ENCODE results near the gene BZW1.

BZW1 gene

DNA sequence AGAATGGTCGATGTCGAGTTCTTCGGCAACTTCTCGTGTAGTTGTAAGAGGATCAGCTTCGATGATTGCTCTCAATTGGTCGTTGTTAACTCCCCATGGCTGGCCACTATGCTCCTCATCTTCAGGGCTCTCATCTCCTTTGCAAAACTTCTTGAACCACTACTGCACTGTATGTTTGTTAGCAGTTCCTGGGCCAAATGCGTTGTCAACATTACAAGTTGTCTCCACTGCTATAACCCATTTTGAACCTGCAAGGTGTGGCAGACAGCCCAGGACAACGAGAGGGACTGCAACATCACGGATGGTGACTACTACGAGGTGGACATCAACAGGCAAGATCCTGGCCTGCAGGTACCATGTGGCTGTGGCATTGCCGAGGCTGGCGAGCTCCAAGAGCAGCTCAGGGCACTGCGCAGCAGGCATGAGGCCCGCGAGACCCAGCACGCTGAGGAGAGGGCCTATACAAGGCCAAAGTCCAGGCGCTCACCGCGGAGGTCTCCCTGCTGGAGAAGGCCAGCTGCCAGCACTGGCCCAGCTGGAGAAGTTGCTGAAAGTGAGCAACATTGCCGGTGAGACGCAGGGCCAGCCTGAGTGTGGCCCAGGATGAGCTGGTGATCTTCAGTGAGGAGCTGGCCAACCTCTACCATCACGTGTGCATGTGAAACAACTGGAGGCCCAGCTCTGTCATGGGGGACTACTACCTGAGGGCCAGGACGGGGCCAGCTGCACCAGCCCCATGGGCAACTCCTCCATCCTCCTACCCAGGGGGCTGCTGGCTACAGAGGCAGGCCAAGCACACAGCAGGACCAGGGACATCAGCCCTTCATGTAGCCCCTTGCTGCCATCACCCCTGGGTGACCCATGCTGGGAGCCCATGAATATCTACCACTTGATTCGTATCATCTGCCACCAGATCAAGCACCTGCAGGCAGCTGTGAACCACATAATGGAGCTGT lies 32.6 kb downstream of the BZW1 start:
- no peak for DNase-seq

DNA sequence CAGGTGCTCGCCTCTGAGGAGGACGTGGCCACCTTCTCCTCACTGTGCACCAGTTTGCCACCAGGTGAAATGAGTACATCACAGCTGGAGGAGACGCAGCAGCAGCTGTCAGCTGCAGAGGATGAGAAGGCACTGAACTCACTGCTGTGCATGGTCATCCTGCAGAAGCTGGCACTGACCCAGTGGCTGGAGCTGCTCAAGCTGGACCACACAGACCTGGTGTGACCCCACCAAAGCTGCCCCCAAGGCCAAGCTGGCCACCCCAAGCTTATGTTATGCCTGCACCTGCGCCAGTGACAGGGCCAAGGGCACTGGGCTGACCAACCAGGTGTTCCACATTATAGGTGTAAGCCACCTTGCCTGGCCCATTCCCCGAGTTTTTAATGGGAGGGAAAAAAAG lies 33.5 kb downstream of the BZW1 start:
- DNase-seq = no peak

DNA sequence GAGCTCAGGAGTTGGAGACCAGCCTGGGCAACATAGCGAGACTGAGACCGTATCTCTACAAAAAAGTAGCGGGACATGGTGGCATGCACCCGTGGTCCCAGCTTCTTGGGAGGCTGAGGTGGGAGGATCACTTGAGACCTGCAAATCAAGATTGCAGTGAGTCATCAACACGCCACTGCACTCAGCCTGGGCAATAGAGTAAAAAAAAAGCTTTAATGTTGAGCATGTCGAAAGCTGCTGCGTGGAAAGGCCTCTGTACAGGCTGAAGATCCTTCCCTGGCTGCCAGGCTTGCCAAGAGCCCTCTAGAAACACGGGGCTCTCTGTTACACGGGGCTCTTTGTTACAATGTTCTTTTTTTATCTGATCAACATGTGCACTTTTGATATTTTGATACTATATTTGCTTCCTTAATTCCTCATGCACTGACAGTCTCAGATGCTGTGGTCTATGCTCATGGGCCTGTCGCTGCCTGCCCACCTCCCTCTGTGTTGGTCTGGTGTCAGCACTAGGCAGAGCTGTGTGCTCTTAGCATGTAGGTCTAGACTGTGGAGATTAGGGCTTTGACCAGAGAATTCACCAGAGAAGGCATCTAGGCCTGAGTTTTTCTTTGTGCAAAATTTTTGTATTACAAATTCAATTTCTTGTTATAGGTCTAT lies 34.1 kb downstream of the BZW1 start:
- DNase-seq = no peak

DNA sequence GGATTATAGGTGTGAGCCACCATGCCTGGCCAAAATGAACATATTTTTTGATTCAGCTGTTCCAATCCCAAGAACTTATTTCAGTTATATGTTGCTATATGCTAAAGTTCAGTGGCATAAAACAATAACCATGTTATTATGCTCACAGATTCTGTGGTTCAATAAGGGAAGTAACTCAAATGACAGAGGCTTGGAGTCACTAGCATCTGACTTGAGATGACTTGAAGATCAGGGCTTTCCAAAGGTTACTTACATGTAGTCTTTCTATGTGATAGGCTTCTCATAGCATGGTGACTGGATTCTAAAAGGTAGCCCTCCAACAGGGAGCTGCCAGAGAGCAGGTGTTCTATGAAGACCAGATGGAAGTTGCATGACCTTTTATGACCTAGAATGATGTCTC lies 35.6 kb downstream of the BZW1 start:
- DNase-seq = no peak

DNA sequence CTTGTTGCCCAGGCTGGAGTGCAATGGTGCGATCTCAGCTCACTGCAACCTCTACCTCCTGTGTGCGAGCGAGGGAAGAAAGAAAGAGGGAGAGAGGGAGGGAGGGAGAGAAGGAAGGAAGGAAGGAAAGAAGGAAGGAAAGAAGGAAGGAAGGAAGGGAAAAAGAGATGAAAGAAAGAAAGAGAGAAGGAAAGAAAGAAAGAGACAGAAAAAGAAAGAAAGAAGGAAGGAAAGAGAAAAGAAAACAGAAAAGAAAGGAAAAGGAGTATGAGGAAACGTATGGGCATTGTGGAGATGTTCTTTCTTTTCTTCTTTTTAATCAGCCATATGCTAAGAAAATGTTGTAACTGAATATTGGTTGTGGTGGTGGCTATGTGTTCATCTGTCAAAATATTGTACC lies 36.2 kb downstream of the BZW1 start:
- no peak for DNase-seq

DNA sequence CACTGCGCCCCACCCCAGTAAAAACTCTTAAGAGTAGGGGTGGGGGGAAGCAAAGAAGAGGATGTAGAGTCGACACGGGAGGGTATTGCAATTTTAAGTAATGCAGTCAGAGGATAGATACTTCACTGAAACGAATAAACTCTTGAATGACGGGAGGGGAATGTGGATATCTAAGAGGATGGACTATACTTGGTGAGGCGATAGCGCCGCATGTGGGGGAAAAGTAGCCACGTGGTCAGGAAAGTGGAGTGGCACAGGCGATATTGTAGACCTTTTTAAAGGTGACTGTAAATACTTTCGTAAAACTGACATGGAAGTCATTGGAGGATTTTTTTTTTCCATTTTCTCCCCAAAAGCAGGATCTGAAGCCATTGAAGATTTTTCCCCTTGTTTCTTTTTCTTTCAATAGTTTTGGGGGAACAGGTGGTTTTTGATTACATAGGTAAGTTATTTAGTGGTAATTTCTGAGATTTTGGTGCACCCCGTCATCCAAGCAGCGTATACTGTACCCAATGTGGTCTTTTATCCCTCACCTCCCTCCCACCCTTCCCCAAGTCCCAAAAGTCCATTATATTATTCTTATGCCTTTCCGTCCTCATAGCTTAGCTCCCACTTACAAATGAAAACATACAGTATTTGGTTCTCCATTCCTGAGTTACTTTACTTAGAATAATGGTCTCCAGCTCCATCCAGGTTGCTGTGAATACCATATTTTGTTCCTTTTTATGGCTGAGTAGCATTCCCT lies 39.0 kb downstream of the BZW1 start:
- no peak for DNase-seq

DNA sequence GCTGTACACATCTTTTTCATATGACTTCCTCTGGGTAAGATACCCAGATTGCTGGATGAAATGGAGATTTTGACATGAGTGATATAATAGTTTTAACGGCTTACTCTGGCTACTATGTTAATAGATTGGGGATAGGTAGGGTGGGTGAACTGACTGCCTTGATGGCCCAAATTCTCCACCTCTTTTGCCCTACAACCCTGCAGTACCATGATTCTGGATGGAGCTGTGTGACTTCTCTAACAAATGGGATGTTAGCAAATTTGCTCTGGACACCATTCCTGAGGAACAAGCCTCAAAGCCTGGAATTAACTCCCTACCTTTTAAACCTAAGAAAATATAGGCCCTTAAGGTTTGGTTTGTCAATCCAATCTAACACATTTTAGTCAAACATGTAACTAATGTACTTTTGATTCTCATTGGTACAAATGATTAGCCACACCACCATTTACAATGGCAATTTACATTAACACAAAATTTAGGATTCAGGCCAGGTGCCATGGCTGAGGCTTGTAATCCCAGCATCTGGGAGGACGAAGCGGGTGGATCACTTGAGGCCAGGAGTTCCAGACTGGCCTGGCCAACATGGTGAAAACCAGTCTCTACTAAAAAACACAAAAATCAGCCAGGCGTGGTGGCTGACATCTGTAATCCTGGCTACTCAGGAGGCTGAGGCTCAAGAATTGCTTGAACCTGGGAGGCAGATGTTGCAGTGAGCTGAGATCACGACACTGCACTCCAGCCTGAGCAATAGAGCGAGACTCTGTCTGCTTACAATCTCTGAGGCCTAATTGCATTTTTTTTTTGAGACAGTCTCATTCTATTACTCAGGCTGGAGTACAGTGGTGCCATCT lies 39.9 kb downstream of the BZW1 start:
- no peak for DNase-seq

DNA sequence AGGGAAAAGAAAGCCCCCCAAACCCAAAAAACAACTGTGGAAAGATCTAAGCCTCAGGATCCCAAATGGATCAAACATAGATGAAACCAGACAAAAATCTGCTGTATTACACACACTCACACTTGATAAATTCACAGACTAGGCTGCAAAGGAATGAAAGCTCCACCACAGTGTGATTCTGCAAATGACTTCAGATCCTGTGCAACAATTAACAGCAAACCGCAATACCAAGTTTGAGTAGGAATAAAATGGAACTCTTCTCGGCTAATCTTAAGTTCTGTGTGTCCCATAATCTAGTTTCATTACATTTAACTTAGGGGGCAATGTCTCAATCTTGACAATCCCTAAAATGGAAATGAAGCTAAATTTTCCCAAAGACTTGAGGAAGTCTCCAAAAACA lies 40.9 kb downstream of the BZW1 start:
- no peak for DNase-seq

DNA sequence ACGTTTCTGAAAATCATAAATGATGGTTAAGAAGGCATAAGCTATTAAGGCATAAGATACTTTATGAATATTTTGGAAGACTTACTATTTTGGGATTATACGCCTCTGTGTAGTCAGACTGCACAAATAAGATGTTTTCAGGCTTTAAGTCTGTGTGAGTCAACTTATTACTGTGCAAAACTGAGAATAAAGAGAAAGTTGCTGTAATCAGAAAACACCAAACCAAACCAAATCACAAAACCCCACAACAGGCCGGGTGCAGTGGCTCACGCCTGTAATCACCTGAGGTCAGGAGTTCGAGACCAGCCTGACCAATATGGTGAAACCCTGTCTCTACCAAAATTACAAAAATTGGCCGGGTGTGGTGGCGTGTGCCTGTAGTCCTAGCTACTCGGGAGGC lies 45.1 kb downstream of the BZW1 start:
- DNase-seq = no peak

DNA sequence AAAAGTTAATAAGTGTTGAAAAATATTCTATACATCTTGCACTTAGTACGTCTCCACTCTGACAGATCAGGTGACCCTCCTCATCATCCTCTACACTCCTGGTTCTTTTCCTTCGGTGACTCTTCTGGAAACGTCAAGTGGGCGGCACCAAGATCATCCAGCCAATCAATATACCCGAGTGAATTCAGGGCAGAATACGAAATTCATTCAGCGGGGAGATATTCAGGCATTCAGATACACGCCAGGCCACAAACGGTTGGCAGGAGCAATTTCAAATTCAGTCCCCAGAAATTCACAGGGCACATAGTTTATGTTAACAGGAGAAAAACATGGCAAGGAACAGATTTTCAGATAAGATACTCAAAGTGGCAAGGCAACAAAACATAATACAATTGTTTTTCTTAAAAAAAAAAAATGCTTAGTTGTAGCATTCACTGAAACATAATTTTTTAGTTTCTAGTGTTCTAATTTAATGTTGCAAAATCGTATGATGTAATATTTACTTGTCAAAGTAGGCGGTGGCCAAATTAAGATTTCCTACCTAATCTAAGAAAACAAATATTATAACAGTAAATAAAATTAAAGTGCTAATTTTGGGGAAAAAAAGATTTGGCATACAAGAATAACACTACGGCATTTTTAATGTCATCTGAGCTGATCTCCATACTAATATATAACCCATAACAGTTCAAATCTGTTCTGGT lies 48.5 kb downstream of the BZW1 start:
- DNase-seq = no peak

DNA sequence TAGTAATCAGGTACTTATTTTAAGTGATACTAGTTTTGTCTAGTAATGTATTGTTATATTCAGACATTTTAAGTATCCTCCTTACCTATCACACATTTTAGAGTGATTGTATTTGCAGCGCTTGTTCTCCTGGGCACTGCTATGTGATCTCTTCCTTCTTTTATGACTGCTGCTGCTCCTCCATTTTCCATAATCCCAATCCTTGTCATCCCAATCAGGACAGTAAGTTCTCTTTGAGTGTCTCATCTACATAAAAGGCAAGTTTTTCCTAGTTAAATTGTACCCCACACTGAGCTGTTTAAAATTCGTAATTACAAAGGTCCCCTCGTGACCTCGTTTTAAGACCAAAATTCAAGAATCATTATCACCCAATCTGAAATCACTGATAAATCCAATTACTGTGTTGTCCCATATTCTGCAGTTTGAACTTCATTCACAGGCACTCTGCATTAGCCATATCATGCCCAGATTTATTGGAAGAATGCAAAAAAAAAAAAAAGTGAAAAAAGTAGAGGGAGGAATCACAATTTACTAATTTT lies 50.0 kb downstream of the BZW1 start:
- DNase-seq = no peak

DNA sequence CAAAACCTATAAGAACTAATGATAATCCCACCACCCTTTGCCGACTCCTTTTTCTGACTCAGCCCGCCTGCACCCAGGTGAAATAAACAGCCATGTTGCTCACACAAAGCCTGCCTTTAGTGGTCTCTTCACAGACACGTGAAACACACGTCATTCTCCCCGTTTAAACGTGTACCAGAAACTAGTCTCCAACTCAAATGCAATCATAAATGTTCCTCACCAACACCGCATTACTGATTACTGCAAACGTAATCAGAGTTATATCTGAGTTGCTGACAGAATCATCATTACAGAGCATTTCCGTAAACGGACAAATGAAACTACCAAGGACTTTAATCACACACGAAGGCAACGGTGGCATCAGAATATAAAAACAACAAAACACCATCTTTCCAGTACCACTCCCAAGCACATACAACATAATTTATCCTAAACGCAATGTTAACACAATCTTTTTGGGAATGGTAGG lies 50.9 kb downstream of the BZW1 start:
- DNase-seq = peak in 2 of 4 experiments; percentile 17 to 35

DNA sequence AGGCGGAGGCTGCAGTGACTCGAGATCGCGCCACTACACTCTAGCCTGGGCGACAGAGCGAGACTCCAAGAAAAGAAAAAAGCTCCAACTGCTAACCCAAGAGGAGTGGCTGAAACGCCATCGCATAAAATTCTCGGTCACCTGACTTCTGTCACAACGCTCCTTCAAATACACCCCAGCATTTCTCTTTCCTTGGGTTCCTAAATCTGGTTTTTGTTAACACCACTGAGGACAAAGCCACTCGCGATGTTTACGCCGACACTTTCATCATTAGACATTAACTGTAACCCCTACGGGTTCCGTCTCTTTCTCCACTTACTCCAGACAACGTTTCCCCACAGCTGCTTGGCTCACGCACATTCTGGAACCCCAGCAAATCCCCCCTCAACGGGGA lies 52.1 kb downstream of the BZW1 start:
- peak in 1 of 4 experiments; percentile 31 for DNase-seq

DNA sequence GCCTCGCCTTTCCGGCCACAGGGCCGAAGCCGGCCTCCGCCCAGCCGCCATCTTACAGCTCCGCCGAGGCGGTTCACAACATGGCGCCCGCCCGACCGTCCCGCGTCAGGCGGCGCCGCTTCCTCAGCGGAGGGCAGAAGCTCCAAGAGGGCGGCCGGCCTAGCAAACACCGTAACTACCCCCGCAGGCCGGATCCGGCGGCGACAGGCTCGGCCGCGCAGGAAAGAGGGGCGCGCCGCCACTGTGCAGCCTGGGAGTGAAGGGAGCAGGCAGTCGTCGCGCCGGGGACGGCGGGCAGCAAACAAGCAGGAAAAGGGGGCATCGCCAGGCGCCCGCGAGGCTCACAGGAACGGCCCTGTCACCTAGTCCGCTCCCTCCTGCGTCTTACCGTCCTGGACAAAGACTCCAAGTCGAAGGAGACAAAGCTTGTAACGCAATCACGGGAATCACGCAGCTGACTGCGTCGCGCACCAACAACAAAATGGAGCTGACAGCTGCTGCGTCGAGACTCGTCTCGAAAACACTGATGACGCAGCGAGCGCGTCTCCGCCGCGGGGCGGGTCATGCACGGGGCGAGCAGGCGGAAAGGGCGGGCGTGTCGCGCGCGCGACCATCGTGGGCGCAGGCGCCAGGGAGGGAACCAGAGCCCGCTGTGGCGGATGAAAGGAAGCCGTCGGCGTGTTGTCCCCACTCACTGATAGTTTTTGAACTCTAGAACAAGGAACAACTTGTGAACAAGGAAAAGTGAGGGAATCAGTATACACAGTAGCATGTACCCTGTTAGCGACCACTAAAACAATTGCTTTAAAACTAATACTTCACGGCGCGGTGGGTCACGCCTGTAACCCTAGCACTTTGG lies 52.7 kb downstream of the BZW1 start, which contains the start of gene CLK1:
Gene CLK1, minus strand, starts transcription at position 483 of the 859 bp plus-strand sequence. CDS start 2,796 bp downstream, outside the sequence.
- DNase-seq = peak; percentile 83 to 98 (median 92)

DNA sequence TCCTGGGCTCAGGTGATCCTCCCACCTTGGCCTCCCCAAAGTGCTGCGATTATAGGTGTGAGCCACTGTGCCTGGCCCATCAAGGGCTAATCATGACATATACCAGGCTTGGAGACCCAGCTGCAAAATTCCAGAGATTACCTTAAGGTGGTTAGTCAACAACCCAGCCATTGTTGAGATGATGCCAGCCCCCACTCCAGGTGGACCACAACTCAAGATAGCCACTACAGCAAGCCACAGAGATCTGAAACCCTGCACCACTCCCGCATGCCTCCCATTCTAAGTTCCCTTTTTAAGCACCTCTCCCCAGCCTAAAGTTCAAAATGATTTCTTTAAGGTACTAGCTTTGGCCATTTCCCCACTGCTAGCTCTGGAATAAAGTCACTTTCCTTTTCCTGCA lies 57.3 kb downstream of the BZW1 start:
- DNase-seq = no peak

DNA sequence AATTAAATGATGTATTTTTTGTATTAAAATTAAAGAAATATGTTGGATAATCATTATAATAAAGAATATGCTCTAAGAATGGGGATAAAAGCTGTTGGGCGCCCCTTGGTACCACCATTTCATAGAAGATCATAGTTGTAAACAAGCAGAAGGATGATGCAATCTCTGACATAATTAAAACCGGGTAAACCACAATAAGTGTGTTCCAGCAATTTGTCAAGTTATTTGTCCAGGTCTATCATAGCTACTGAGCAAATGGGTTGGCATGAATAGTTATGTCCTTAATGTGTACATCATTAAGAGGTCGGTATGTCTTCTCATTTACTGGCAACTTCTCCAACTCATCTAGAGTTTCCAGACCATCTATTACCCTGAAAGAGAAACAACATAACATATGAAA lies 59.4 kb downstream of the BZW1 start:
- DNase-seq = no peak

DNA sequence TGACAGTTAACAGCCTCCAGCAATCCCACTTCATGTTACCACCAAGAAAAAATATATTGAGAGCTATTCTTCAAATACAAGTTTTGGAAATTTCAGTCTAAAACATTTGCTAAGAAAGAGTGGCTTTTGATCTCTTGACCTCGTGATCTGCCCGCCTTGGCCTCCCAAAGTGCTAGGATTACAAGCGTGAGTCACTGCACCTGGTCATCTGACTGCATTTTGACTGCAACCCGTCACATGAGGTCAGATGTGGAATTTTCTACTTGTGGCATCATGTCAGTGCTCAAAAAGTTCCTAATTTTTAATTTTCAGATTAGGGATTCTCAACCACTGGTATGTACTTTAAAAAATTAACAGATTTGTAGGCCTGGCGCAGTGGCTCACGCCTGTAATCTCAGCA lies 61.9 kb downstream of the BZW1 start:
- DNase-seq = no peak
